NB4 (cell line): ENCODE results near the gene AIM2.

ENCODE experiments used
- POLR2A ChIP-seq: IDR thresholded peaks from 2 replicates; pipeline ENCODE4 v1.6.1; 2011; ENCODE audit warnings: mild to moderate bottlenecking; ENCODE audit not compliant: insufficient read length; ENCODE audit errors: extremely low read depth
- TF ChIP-seq, protein P1 (sequence below): IDR thresholded peaks from one replicate; pipeline ENCODE4 v1.5.1; 2012; ENCODE audit warnings: low read depth, low read length

DNA sequence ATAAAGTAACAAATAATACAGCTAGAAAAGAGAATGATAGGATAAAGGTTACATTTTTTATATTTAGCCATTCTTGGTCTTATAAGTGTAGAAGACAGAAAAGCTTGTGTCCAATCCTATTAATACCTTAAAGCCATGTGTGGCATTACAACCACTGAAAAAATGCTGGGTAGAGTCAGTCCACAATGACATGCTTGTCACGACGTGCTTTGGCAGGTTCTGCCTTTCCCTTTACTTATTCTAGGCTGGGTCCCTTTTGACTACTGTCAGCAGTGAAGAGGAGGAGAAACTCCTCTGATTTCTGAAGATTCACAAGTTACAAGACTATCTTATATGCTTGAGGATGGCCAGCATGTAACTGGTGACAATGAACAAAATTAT is 14.6 kb upstream of the AIM2 start:
- TF ChIP-seq, protein P1, sequence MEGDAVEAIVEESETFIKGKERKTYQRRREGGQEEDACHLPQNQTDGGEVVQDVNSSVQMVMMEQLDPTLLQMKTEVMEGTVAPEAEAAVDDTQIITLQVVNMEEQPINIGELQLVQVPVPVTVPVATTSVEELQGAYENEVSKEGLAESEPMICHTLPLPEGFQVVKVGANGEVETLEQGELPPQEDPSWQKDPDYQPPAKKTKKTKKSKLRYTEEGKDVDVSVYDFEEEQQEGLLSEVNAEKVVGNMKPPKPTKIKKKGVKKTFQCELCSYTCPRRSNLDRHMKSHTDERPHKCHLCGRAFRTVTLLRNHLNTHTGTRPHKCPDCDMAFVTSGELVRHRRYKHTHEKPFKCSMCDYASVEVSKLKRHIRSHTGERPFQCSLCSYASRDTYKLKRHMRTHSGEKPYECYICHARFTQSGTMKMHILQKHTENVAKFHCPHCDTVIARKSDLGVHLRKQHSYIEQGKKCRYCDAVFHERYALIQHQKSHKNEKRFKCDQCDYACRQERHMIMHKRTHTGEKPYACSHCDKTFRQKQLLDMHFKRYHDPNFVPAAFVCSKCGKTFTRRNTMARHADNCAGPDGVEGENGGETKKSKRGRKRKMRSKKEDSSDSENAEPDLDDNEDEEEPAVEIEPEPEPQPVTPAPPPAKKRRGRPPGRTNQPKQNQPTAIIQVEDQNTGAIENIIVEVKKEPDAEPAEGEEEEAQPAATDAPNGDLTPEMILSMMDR = no peak
- TF ChIP-seq POLR2A = no peak
